DND-41 (cell line): Measurements from ENCODE around the gene SMG9.

Experiments
- ATAC-seq: fragments of 200-7000 bp; cut with Tn5 transposase; 3 replicates; pipeline ENCODE4 v1.9.1; 2021; ENCODE audit warnings: low read depth; ENCODE audit not compliant: insufficient read depth
- DNase-seq: peaks from one replicate; pipeline ENCODE4 v3.0.0-alpha.2; 2020
- H2AFZ ChIP-seq: 2 replicates; pipeline ENCODE4 v1.6.0; 2012; ENCODE audit warnings: low read depth, low read length
- H3K27ac ChIP-seq: 2 replicates; pipeline ENCODE4 v1.5.1; 2012; ENCODE audit warnings: low read length, inconsistent platforms
- H3K27me3 ChIP-seq: fragments of 200-600 bp; sonication (generic); 2 replicates; pipeline ENCODE4 v1.6.0; 2012; ENCODE audit warnings: low read length, mild to moderate bottlenecking, inconsistent platforms; ENCODE audit not compliant: insufficient read depth, poor library complexity
- H3K36me3 ChIP-seq: 2 replicates; pipeline ENCODE4 v1.5.1; 2012; ENCODE audit warnings: low read length, inconsistent platforms; ENCODE audit not compliant: insufficient read depth
- H3K4me1 ChIP-seq: 2 replicates; pipeline ENCODE4 v1.5.1; 2012; ENCODE audit warnings: mild to moderate bottlenecking, low read length; ENCODE audit not compliant: insufficient read depth
- H3K4me2 ChIP-seq: 2 replicates; pipeline ENCODE4 v1.6.0; 2012; ENCODE audit warnings: mild to moderate bottlenecking, moderate library complexity, low read length, inconsistent platforms; ENCODE audit not compliant: insufficient read depth
- H3K4me3 ChIP-seq, 2 experiments: fragments of 200-600 bp in 1 of 2; shearing (Covaris generic) in 1 of 2; 2 replicates each; pipeline ENCODE4 v1.5.1; 2012 to 2016; ENCODE audit warnings: inconsistent platforms in 2 of 2, low read length in 2 of 2, mild to moderate bottlenecking in 2 of 2, low read depth in 1 of 2, moderate library complexity in 1 of 2
- H3K79me2 ChIP-seq: 2 replicates; pipeline ENCODE4 v1.6.0; 2012; ENCODE audit warnings: low read length, inconsistent platforms; ENCODE audit not compliant: insufficient read depth
- H3K9ac ChIP-seq: 2 replicates; pipeline ENCODE4 v1.6.0; 2012; ENCODE audit warnings: low read depth, mild to moderate bottlenecking, inconsistent platforms, low read length, moderate library complexity
- H3K9me3 ChIP-seq: 2 replicates; pipeline ENCODE4 v1.5.1; 2012; ENCODE audit warnings: low read length, moderate library complexity, mild to moderate bottlenecking, inconsistent platforms; ENCODE audit not compliant: insufficient read depth, severe bottlenecking
- H4K20me1 ChIP-seq: 2 replicates; pipeline ENCODE4 v1.6.0; 2012; ENCODE audit warnings: low read length; ENCODE audit not compliant: insufficient read depth
- CTCF ChIP-seq: IDR thresholded peaks from 2 replicates; pipeline ENCODE4 v1.5.1; 2012; ENCODE audit warnings: borderline replicate concordance, low read length, moderate library complexity, mild to moderate bottlenecking; ENCODE audit not compliant: poor library complexity, severe bottlenecking; ENCODE audit errors: extremely low read depth
- EZH2 ChIP-seq: IDR thresholded peaks from 3 replicates; pipeline ENCODE4 v1.6.1; 2012; ENCODE audit warnings: borderline replicate concordance, low read depth, mild to moderate bottlenecking, moderate library complexity, low read length, inconsistent platforms; ENCODE audit not compliant: severe bottlenecking

The SMG9 gene

GRCh38 chr19:43773725-43774102, 19.0 kb upstream of the SMG9 start:
- no peaks in the 10 kb centered on the region for H3K36me3 ChIP-seq
- ATAC-seq (no peak), DNase-seq (no peak)
- no peaks in the 10 kb centered on the region for H4K20me1 ChIP-seq
- no peak overlapping the region for H3K9ac ChIP-seq
- H3K27me3 ChIP-seq = no peaks in the 10 kb centered on the region
- TF ChIP-seq CTCF (no peak), EZH2 (no peak)
- H2AFZ ChIP-seq = no peak overlapping the region
- no peak overlapping the region for H3K4me3 ChIP-seq
- H3K27ac ChIP-seq = no peak overlapping the region
- H3K79me2 ChIP-seq = no peaks in the 10 kb centered on the region
- H3K4me2 ChIP-seq = no peak overlapping the region
- H3K4me1 ChIP-seq = peaks cover 26% of the 10 kb centered on the region
- H3K9me3 ChIP-seq = no peaks in the 10 kb centered on the region

GRCh38 chr19:43769256-43769655, 14.5 kb upstream of the SMG9 start:
- H4K20me1 ChIP-seq = no peaks in the 10 kb centered on the region
- no peak overlapping the region for H3K27ac ChIP-seq
- H2AFZ ChIP-seq = no peak overlapping the region
- H3K4me1 ChIP-seq = no peaks in the 10 kb centered on the region
- no peak overlapping the region for H3K9ac ChIP-seq
- no peak overlapping the region for H3K4me2 ChIP-seq
- H3K9me3 ChIP-seq = no peaks in the 10 kb centered on the region
- TF ChIP-seq EZH2 = no peak
- no peak for TF ChIP-seq CTCF
- H3K79me2 ChIP-seq = no peaks in the 10 kb centered on the region
- no peak overlapping the region for H3K4me3 ChIP-seq
- ATAC-seq = no peak
- no peak for DNase-seq
- no peaks in the 10 kb centered on the region for H3K27me3 ChIP-seq
- no peaks in the 10 kb centered on the region for H3K36me3 ChIP-seq

- no peaks in the 10 kb centered on the region for H3K4me1 ChIP-seq
These were observed 13.7 kb upstream of the SMG9 start for GRCh38 chr19:43768273-43769050.

More at GRCh38 chr19:43768273-43769050, 13.7 kb upstream of the SMG9 start:
- Histone ChIP-seq H3K27ac (no peak overlapping the region), H4K20me1 (no peaks in the 10 kb centered on the region), H2AFZ (no peak overlapping the region), H3K9me3 (no peaks in the 10 kb centered on the region), H3K4me2 (no peak overlapping the region), H3K9ac (no peak overlapping the region), H3K27me3 (no peaks in the 10 kb centered on the region), H3K79me2 (no peaks in the 10 kb centered on the region), H3K4me3 (no peak overlapping the region), H3K36me3 (no peaks in the 10 kb centered on the region)
- no peak for DNase-seq
- ATAC-seq = no peak
- TF ChIP-seq CTCF (no peak), EZH2 (no peak)
